Measurements from ENCODE around the gene RORC. TPM values are rescaled to one million over a fixed set of nuclear protein-coding genes. Genes with fewer than 3 reads are reported as not detected.

Gene RORC
- total RNA-seq, 1 experiment from 2014 or later = 0.26 TPM

- ChIA-PET CTCF (interaction anchor here (0.6 kb wide), 1 partner anchor 356 kb away, joined by 3 read pairs; no protein-coding TSS in a partner anchor), POLR2A (ENCODE audit: unreplicated experiment) (no interaction called here)
- H3K79me2 ChIP-seq (ENCODE audit: low read length) = no peaks in the 10 kb centered on the region
- H4K20me1 ChIP-seq (ENCODE audit: low read length) = no peaks in the 10 kb centered on the region
- no peaks in the 10 kb centered on the region for H3K36me3 ChIP-seq (ENCODE audit: low read depth, low read length)
- no peaks in the 10 kb centered on the region for H3K9me2 ChIP-seq (replicated peaks; ENCODE audit: low read length)
- H3F3A ChIP-seq (ENCODE audit: low read length, unreplicated experiment) = no peaks in the 10 kb centered on the region
- H3K4me3 ChIP-seq (ENCODE audit: low read length) = no peak overlapping the region
- ATAC-seq (no peak), DNase-seq (no peak)
- BruUV-seq (replicated peaks) = no TSS peak
- intact Hi-C loops (cut with micrococcal nuclease) = loop anchor here (5.0 kb wide), 1 partner anchor 153 kb away; no protein-coding TSS in a partner anchor
- no peak overlapping the region for H3K4me2 ChIP-seq (ENCODE audit: low read length)
- H3K27me3 ChIP-seq (ENCODE audit: low read length) = peaks cover 18% of the 10 kb centered on the region
- no peak for TF ChIP-seq CTCF (conservative IDR thresholded peaks at IDR 0.05; ENCODE audit: low read depth, low read length)
- TF ChIP-seq EZH2 (IDR thresholded peaks at IDR 0.05; ENCODE audit: low read length, unreplicated experiment) = no peak
- no peak for TF ChIP-seq EZH2phosphoT487 (IDR thresholded peaks at IDR 0.05; ENCODE audit: borderline replicate concordance, low read length)
- H3K4me1 ChIP-seq (ENCODE audit: insufficient read depth, low read length) = peaks cover 11% of the 10 kb centered on the region
- H3K9me3 ChIP-seq (ENCODE audit: low read length) = no peaks in the 10 kb centered on the region
- no peak overlapping the region for H2AFZ ChIP-seq (ENCODE audit: low read length)
- no peak overlapping the region for H3K9ac ChIP-seq (ENCODE audit: low read length)
- H3K27ac ChIP-seq (ENCODE audit: low read length) = no peak overlapping the region
Observed at GRCh38 chr1:151849126-151849525, 17.5 kb upstream of the RORC start.

- no peak for DNase-seq
- Histone ChIP-seq H3K9me3 (ENCODE audit: low read length) (no peaks in the 10 kb centered on the region), H2AFZ (ENCODE audit: low read length) (no peak overlapping the region), H3K79me2 (ENCODE audit: low read length) (no peaks in the 10 kb centered on the region), H3K4me3 (ENCODE audit: low read length) (no peak overlapping the region), H3K4me1 (ENCODE audit: insufficient read depth, low read length) (peaks cover 11% of the 10 kb centered on the region), H3K27ac (ENCODE audit: low read length) (no peak overlapping the region), H3K27me3 (ENCODE audit: low read length) (peaks cover 16% of the 10 kb centered on the region), H3K4me2 (ENCODE audit: low read length) (no peak overlapping the region), H4K20me1 (ENCODE audit: low read length) (no peaks in the 10 kb centered on the region), H3K9me2 (replicated peaks; ENCODE audit: low read length) (no peaks in the 10 kb centered on the region), H3K9ac (ENCODE audit: low read length) (no peak overlapping the region), H3F3A (ENCODE audit: low read length, unreplicated experiment) (no peaks in the 10 kb centered on the region), H3K36me3 (ENCODE audit: low read depth, low read length) (no peaks in the 10 kb centered on the region)
- no TSS peak for BruUV-seq (replicated peaks)
- intact Hi-C loops (cut with micrococcal nuclease) = loop anchor here (5.0 kb wide), 1 partner anchor 154 kb away; no protein-coding TSS in a partner anchor
- no peak for ATAC-seq
- POLR2A ChIA-PET (ENCODE audit: unreplicated experiment) = interaction anchor here (0.6 kb wide), 1 partner anchor 24 kb away, joined by 8 read pairs; no protein-coding TSS in a partner anchor
- TF ChIP-seq EZH2 (IDR thresholded peaks at IDR 0.05; ENCODE audit: low read length, unreplicated experiment) = no peak
- no peak for TF ChIP-seq EZH2phosphoT487 (IDR thresholded peaks at IDR 0.05; ENCODE audit: borderline replicate concordance, low read length)
- no peak for TF ChIP-seq CTCF (conservative IDR thresholded peaks at IDR 0.05; ENCODE audit: low read depth, low read length)
- CTCF ChIA-PET = interaction anchor here (0.6 kb wide), 1 partner anchor 355 kb away, joined by 3 read pairs; no protein-coding TSS in a partner anchor
Observed at GRCh38 chr1:151847867-151848596, 16.4 kb upstream of the RORC start.
